MM.1S (cell line): ENCODE data around the gene PNPLA3.

Experiments
- DNase-seq: peaks from one replicate; pipeline ENCODE4 v3.0.0-alpha.2; 2015
- H2AFZ ChIP-seq: fragments of 300-600 bp; sonication (generic); 2 replicates; pipeline ENCODE4 v1.6.0; 2016; ENCODE audit warnings: antibody characterized with exemption, low read length
- H3F3A ChIP-seq: fragments of 300-600 bp; sonication (generic); 2 replicates; pipeline ENCODE4 v1.6.1; 2016; ENCODE audit warnings: mild to moderate bottlenecking, antibody characterized with exemption, low read length, moderate library complexity, mixed read lengths; ENCODE audit not compliant: insufficient read depth
- H3K27ac ChIP-seq: fragments of 300-600 bp; sonication (generic); 2 replicates; pipeline ENCODE4 v1.5.1; 2016; ENCODE audit warnings: mild to moderate bottlenecking, low read length
- H3K27me3 ChIP-seq: fragments of 300-600 bp; sonication (generic); replicated peaks from 2 replicates; pipeline ENCODE4 v1.6.0; 2016; ENCODE audit warnings: low read length; ENCODE audit not compliant: insufficient read depth
- H3K36me3 ChIP-seq: fragments of 300-600 bp; sonication (generic); replicated peaks from 2 replicates; pipeline ENCODE4 v1.6.1; 2016; ENCODE audit warnings: mild to moderate bottlenecking, low read length, mixed read lengths; ENCODE audit not compliant: insufficient read depth
- H3K4me1 ChIP-seq: fragments of 300-600 bp; sonication (generic); 2 replicates; pipeline ENCODE4 v1.6.1; 2016; ENCODE audit warnings: low read length, mixed read lengths
- H3K4me2 ChIP-seq: fragments of 300-600 bp; sonication (generic); 2 replicates; pipeline ENCODE4 v1.6.0; 2016; ENCODE audit warnings: low read depth, low read length
- H3K4me3 ChIP-seq: fragments of 300-600 bp; sonication (generic); 2 replicates; pipeline ENCODE4 v1.5.1; 2016; ENCODE audit warnings: low read length, mixed read lengths
- H3K79me2 ChIP-seq: fragments of 300-600 bp; sonication (generic); 2 replicates; pipeline ENCODE4 v1.6.1; 2016; ENCODE audit warnings: mixed run types, low read length, mixed read lengths
- H3K9ac ChIP-seq: fragments of 300-600 bp; sonication (generic); 2 replicates; pipeline ENCODE4 v1.6.1; 2016; ENCODE audit warnings: low read length, mixed read lengths
- H3K9me2 ChIP-seq: fragments of 300-600 bp; sonication (generic); replicated peaks from 2 replicates; pipeline ENCODE4 v1.6.1; 2016; ENCODE audit warnings: mild to moderate bottlenecking, low read length, mixed read lengths; ENCODE audit not compliant: insufficient read depth
- H3K9me3 ChIP-seq: fragments of 300-600 bp; sonication (generic); replicated peaks from 2 replicates; pipeline ENCODE4 v1.6.1; 2016; ENCODE audit warnings: mild to moderate bottlenecking, low read length, mixed read lengths; ENCODE audit not compliant: insufficient read depth
- H4K20me1 ChIP-seq: fragments of 300-600 bp; sonication (generic); 2 replicates; pipeline ENCODE4 v1.6.1; 2016; ENCODE audit warnings: mild to moderate bottlenecking, low read length, moderate library complexity, mixed read lengths; ENCODE audit not compliant: insufficient read depth
- CTCF ChIP-seq: fragments of 300-600 bp; sonication (generic); IDR thresholded peaks from 2 replicates; pipeline ENCODE4 v1.5.1; 2016; ENCODE audit warnings: antibody characterized with exemption, low read length, mixed read lengths
- EZH2 ChIP-seq: fragments of 300-600 bp; sonication (generic); optimal IDR thresholded peaks from 2 replicates; pipeline ENCODE3; 2017; ENCODE audit warnings: low read depth, mild to moderate bottlenecking, antibody characterized with exemption, low read length, mixed read lengths
- EZH2phosphoT487 ChIP-seq: fragments of 300-600 bp; sonication (generic); IDR thresholded peaks from 2 replicates; pipeline ENCODE4 v1.6.1; 2018; ENCODE audit warnings: antibody characterized with exemption, low read length

PNPLA3 gene

DNA sequence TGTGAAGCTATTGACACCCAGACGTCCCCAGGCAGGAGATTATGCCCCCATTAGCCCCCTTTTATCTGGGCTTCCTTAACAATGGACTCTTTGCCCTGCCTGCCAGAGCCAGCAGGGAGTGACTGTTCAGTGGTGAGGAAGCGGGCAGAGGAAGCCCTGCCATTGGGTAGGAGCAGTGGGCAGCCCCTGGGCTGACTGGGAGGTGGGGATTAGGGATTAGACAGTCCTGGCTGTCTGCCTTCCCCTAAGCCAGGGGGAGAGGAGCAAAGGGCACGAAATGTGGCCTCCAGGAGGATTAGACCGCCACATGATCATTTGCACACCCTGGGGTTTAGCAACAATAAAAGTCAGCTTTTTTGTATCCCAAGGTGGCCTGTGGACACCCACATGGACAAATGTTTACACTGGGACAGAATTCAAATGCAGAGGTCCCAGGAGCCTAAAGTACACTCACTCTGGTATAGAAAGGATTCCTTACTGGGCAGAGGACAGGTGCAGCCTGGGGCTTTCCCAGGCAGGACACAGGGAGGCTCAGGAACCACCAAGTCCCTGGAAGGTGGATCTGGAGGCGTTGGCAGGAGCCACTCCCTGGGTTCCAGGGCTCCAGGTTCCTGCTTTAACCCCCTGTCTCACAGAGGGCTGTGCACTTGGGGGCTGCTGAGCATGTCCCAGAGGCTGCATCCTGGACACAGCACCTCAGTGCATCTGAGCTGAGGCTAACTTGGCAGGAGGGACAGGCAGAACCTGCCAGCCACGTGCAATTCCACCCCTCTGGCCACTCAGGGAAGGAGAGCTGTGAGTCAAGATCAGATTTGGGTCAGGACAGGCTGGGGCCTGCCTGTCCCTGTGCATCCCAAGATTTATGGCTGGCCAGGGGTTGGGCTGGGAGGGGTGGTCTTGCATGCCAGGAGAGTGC lies 2.1 kb downstream of the PNPLA3 start:
- H3K9ac ChIP-seq: no peak overlapping the region
- no peaks in the 10 kb centered on the region for H3F3A ChIP-seq
- no peak overlapping the region for H3K4me3 ChIP-seq
- no peaks in the 10 kb centered on the region for H3K79me2 ChIP-seq
- H3K36me3 ChIP-seq: no peaks in the 10 kb centered on the region
- no peaks in the 10 kb centered on the region for H3K4me1 ChIP-seq
- no peaks in the 10 kb centered on the region for H3K9me3 ChIP-seq
- H4K20me1 ChIP-seq: no peaks in the 10 kb centered on the region
- no peak overlapping the region for H3K27ac ChIP-seq
- H2AFZ ChIP-seq: no peak overlapping the region
- H3K9me2 ChIP-seq: no peaks in the 10 kb centered on the region
- H3K4me2 ChIP-seq: no peak overlapping the region
- no peak for TF ChIP-seq EZH2
- TF ChIP-seq EZH2phosphoT487: no peak
- no peak for TF ChIP-seq CTCF
- peaks cover 77% of the 10 kb centered on the region for H3K27me3 ChIP-seq
- no peak for DNase-seq

DNA sequence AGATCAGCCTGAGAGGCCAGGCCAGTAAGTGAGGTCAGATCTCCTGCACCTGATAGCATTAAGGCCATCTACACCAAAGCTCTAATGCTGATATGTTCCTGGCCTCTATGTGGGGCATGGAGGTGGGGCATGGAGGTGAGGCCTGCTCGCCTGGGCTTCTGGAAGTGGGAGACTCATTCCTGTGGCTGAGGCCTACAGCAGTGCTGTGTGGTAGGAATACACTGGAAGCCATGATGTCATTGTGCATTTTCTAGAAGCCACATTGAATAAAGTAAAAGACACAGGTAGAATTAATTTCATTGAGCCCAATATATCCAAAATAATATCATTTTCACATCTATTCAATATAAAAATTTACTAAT lies 2.7 kb downstream of the PNPLA3 start:
- Histone ChIP-seq H3F3A (no peaks in the 10 kb centered on the region), H3K9me2 (no peaks in the 10 kb centered on the region), H2AFZ (no peak overlapping the region), H3K27me3 (peaks cover 77% of the 10 kb centered on the region), H3K4me3 (no peak overlapping the region), H3K27ac (no peak overlapping the region), H3K4me2 (no peak overlapping the region), H3K4me1 (no peaks in the 10 kb centered on the region), H3K9ac (no peak overlapping the region), H3K79me2 (no peaks in the 10 kb centered on the region), H3K9me3 (no peaks in the 10 kb centered on the region), H3K36me3 (no peaks in the 10 kb centered on the region), H4K20me1 (no peaks in the 10 kb centered on the region)
- TF ChIP-seq EZH2phosphoT487 (no peak), CTCF (no peak), EZH2 (no peak)
- DNase-seq: no peak

DNA sequence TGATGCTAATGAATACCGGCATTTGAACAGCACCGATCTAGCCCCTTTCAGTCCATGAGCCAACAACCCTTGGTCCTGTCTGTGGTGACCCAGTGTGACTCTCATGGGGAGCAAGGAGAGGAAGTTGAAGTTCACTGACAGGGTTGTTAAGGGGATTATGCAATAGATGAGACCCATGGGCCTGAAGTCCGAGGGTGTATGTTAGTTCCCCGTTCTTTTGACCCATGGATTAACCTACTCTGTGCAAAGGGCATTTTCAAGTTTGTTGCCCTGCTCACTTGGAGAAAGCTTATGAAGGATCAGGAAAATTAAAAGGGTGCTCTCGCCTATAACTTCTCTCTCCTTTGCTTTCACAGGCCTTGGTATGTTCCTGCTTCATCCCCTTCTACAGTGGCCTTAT lies 4.9 kb downstream of the PNPLA3 start:
- peaks cover 90% of the 10 kb centered on the region for H3K27me3 ChIP-seq
- TF ChIP-seq EZH2 (no peak), CTCF (no peak), EZH2phosphoT487 (no peak)
- no peak overlapping the region for H3K4me2 ChIP-seq
- H3K36me3 ChIP-seq: no peaks in the 10 kb centered on the region
- H3K4me1 ChIP-seq: no peaks in the 10 kb centered on the region
- H3F3A ChIP-seq: no peaks in the 10 kb centered on the region
- H3K9me3 ChIP-seq: no peaks in the 10 kb centered on the region
- H3K4me3 ChIP-seq: no peak overlapping the region
- no peaks in the 10 kb centered on the region for H4K20me1 ChIP-seq
- no peak overlapping the region for H3K9ac ChIP-seq
- no peak overlapping the region for H2AFZ ChIP-seq
- no peaks in the 10 kb centered on the region for H3K9me2 ChIP-seq
- DNase-seq: no peak
- H3K27ac ChIP-seq: no peak overlapping the region
- H3K79me2 ChIP-seq: no peaks in the 10 kb centered on the region
